Neural crest cell (in vitro differentiated cells): Measurements from ENCODE around the gene PCCB. TPM values are rescaled to one million over a fixed set of nuclear protein-coding genes. Genes with fewer than 3 reads are reported as not detected.

Experiments
- DNase-seq: peaks from one replicate; pipeline ENCODE4 v3.0.0; 2021; ENCODE audit warnings: low read depth, mixed read lengths, low spot score
- H3K27ac Mint-ChIP-seq: one replicate; pipeline ENCODE4 v1.8.0; 2021; ENCODE audit warnings: mild to moderate bottlenecking, mixed read lengths; ENCODE audit not compliant: unreplicated experiment
- H3K27me3 Mint-ChIP-seq: 2 replicates; pipeline ENCODE4 v1.8.0; 2021; ENCODE audit warnings: low read depth, mild to moderate bottlenecking, mixed read lengths
- H3K36me3 Mint-ChIP-seq: 2 replicates; pipeline ENCODE4 v1.8.0; 2021; ENCODE audit warnings: low read depth, mild to moderate bottlenecking, mixed read lengths
- H3K4me1 Mint-ChIP-seq: 2 replicates; pipeline ENCODE4 v1.8.0; 2021; ENCODE audit warnings: mixed read lengths
- H3K4me3 Mint-ChIP-seq: one replicate; pipeline ENCODE4 v1.8.0; 2021; ENCODE audit warnings: mild to moderate bottlenecking, mixed read lengths
- H3K9me3 Mint-ChIP-seq: 2 replicates; pipeline ENCODE4 v1.8.0; 2021; ENCODE audit warnings: mixed read lengths
- CTCF ChIP-seq: fragments of 200-600 bp; sonication (generic); conservative IDR thresholded peaks from 2 replicates; pipeline ENCODE4 v1.5.0; 2021; ENCODE audit warnings: antibody characterized with exemption, mild to moderate bottlenecking
- total RNA-seq: library from RNA; stranded (reverse); gene quantifications from 2 replicates; pipeline ENCODE4 v1.2.1, GENCODE V29; 2021

PCCB gene
- total RNA-seq, 1 donor from 2014 or later: 50.7 TPM

- no peaks in the 10 kb centered on the region for H3K4me1 Mint-ChIP-seq
- H3K27ac Mint-ChIP-seq: no peak overlapping the region
- no peak for DNase-seq
- no peaks in the 10 kb centered on the region for H3K27me3 Mint-ChIP-seq
- H3K9me3 Mint-ChIP-seq: no peaks in the 10 kb centered on the region
- TF ChIP-seq CTCF: no peak
- peaks cover 30% of the 10 kb centered on the region for H3K36me3 Mint-ChIP-seq
- no peak overlapping the region for H3K4me3 Mint-ChIP-seq
Observed at GRCh38 chr3:136297826-136298225, 47.7 kb downstream of the PCCB start.

GRCh38 chr3:136300444-136300843 lies 50.3 kb downstream of the PCCB start:
- H3K4me1 Mint-ChIP-seq: no peaks in the 10 kb centered on the region
- H3K36me3 Mint-ChIP-seq: peaks cover 27% of the 10 kb centered on the region
- H3K27ac Mint-ChIP-seq: peak overlapping the region; percentile 14
- no peak for TF ChIP-seq CTCF
- no peaks in the 10 kb centered on the region for H3K9me3 Mint-ChIP-seq
- no peak overlapping the region for H3K4me3 Mint-ChIP-seq
- DNase-seq: no peak
- no peaks in the 10 kb centered on the region for H3K27me3 Mint-ChIP-seq

- peak; percentile 39 for TF ChIP-seq CTCF
- Mint-ChIP-seq H3K4me3 (no peak overlapping the region), H3K27ac (no peak overlapping the region), H3K27me3 (no peaks in the 10 kb centered on the region), H3K9me3 (peaks cover 2% of the 10 kb centered on the region), H3K36me3 (peaks cover 17% of the 10 kb centered on the region), H3K4me1 (no peaks in the 10 kb centered on the region)
- DNase-seq: no peak
Observed at GRCh38 chr3:136305879-136306278, 55.7 kb downstream of the PCCB start.

- Mint-ChIP-seq H3K27ac (no peak overlapping the region), H3K9me3 (no peaks in the 10 kb centered on the region), H3K4me3 (no peak overlapping the region), H3K4me1 (no peaks in the 10 kb centered on the region), H3K36me3 (peaks cover 15% of the 10 kb centered on the region), H3K27me3 (no peaks in the 10 kb centered on the region)
- DNase-seq: no peak
- no peak for TF ChIP-seq CTCF
Observed at GRCh38 chr3:136311261-136311660, 61.1 kb downstream of the PCCB start.

GRCh38 chr3:136311968-136312367 lies 61.8 kb downstream of the PCCB start:
- H3K27me3 Mint-ChIP-seq: no peaks in the 10 kb centered on the region
- no peaks in the 10 kb centered on the region for H3K4me1 Mint-ChIP-seq
- H3K36me3 Mint-ChIP-seq: peaks cover 19% of the 10 kb centered on the region
- H3K9me3 Mint-ChIP-seq: no peaks in the 10 kb centered on the region
- TF ChIP-seq CTCF: no peak
- H3K27ac Mint-ChIP-seq: no peak overlapping the region
- H3K4me3 Mint-ChIP-seq: no peak overlapping the region
- no peak for DNase-seq

GRCh38 chr3:136326316-136326715 lies 76.2 kb downstream of the PCCB start:
- no peaks in the 10 kb centered on the region for H3K27me3 Mint-ChIP-seq
- H3K4me1 Mint-ChIP-seq: no peaks in the 10 kb centered on the region
- peaks cover 61% of the 10 kb centered on the region for H3K36me3 Mint-ChIP-seq
- peaks cover 19% of the 10 kb centered on the region for H3K9me3 Mint-ChIP-seq
- no peak overlapping the region for H3K27ac Mint-ChIP-seq
- no peak for TF ChIP-seq CTCF
- DNase-seq: no peak
- H3K4me3 Mint-ChIP-seq: no peak overlapping the region
